Left lobe of liver (tissue), 2 donors: ENCODE results near the gene SPATA33. TPM values are rescaled to one million over a fixed set of nuclear protein-coding genes. Genes with fewer than 3 reads are reported as not detected.
"Not testable (repeated sequence)": the region's sequence is repeated elsewhere in the genome, so short reads cannot be mapped to it uniquely, and the experiment has no call there.

Experiments used
- ATAC-seq: fragments of 200-7000 bp; cut with Tn5 transposase; one replicate; pipeline ENCODE4 v1.9.1; 2020; ENCODE audit warnings: mild to moderate bottlenecking, moderate library complexity
- DNase-seq: peaks from one replicate; pipeline ENCODE4 v3.0.0-alpha.2; 2020; ENCODE audit warnings: low spot score
- total RNA-seq: library from RNA; stranded (reverse); gene quantifications from one replicate; pipeline ENCODE4 v1.2.1, GENCODE V29; 2021
- donor health status: DM: no; HTN: no; CAD: no; lungs with moderate emphysema.
- donor health status: DM: no; HTN: yes; CAD: no.

SPATA33 gene
- total RNA-seq, 1 donor from 2014 or later, result 5.2 TPM

- peak; percentile 19 for ATAC-seq
- DNase-seq, result no peak
Observed at GRCh38 chr16:89658221-89658879, 714 bp downstream of the SPATA33 start.

DNA sequence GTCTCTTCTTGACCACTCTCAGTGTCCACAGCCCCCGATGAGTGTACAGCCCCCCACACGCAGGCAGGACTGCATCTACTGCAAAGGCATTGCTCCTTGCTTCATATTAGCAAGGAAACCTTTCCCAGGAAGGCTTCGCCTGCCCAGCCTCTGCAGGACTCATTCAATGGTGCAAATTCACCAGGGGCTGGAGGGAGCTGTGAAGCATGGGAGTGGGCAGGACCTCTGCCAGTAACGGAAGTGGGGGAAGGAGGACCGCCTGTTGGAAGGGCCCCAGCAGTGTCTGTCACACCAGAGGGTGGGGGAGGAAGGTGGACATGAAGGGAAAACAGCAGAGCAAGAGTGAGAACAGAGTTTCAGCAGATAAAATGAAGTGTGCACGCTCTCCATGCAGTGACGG is 2.5 kb downstream of the SPATA33 start:
- no peak for ATAC-seq
- DNase-seq, result no peak

GRCh38 chr16:89661215-89661614 is 3.6 kb downstream of the SPATA33 start:
- no peak for DNase-seq
- no peak for ATAC-seq

DNA sequence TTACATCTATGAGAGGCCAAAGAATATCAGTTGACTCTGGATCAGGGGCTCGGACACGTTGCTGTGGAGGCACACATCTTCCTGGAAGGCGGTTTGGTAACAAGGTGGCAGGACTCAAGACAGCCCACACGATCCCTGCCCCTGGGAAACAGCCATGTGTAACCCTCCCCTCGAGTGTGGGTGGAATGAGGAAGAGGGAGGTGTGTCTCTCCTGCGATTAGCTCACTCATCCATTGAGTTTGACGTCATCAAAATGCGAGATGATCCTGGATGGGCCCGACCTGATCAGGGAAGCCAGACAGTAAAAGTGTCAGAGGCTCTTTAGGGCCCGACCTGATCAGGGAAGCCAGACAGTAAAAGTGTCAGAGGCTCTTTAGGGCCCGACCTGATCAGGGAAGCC is 6.6 kb downstream of the SPATA33 start:
- not testable (repeated sequence) for ATAC-seq, DNase-seq

DNA sequence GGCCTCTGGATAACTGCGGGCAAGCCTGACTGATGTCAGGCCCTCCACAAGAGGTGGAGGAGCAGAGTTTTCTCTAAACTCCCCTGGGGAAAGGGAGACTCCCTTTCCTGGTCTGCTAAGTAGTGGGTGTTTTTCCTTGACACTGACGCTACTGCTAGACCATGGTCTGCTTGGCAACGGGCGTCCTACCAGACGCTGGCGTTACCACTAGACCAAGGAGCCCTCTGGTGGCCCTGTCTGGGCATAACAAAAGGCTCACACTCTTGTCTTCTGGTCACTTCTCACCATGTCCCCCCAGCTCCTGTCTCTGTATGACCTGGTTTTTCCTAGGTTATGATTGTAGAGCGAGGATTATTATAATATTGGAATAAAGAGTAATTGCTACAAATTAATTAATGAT is 9.4 kb downstream of the SPATA33 start:
- not testable (repeated sequence) for DNase-seq, ATAC-seq

- DNase-seq, result no peak
- ATAC-seq, result no peak
Observed at GRCh38 chr16:89667633-89668032, 10.0 kb downstream of the SPATA33 start.

GRCh38 chr16:89668790-89669158 is 11.1 kb downstream of the SPATA33 start:
- ATAC-seq, result peak; percentile 85

DNA sequence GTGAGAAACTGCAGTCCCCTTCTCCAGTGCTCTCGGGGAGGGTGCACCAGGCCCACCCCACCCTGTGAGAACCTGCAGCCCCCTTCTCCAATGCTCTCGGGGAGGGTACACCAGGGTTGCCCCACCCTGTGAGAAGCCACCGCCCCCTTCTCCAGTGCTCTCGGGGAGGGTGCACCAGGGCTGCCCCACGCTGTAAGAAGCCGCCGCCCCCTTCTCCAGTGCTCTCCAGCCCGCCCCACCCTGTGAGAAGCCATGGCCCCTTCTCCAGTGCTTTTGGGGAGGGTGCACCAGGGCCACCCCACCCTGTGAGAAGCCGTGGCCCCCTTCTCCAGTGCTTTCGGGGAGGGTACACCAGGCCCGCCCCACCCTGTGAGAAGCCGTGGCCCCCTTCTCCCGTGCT is 12.1 kb downstream of the SPATA33 start:
- ATAC-seq (no peak), DNase-seq (no peak)

More at GRCh38 chr16:89668790-89669158, 11.1 kb downstream of the SPATA33 start:
- no peak for DNase-seq

DNA sequence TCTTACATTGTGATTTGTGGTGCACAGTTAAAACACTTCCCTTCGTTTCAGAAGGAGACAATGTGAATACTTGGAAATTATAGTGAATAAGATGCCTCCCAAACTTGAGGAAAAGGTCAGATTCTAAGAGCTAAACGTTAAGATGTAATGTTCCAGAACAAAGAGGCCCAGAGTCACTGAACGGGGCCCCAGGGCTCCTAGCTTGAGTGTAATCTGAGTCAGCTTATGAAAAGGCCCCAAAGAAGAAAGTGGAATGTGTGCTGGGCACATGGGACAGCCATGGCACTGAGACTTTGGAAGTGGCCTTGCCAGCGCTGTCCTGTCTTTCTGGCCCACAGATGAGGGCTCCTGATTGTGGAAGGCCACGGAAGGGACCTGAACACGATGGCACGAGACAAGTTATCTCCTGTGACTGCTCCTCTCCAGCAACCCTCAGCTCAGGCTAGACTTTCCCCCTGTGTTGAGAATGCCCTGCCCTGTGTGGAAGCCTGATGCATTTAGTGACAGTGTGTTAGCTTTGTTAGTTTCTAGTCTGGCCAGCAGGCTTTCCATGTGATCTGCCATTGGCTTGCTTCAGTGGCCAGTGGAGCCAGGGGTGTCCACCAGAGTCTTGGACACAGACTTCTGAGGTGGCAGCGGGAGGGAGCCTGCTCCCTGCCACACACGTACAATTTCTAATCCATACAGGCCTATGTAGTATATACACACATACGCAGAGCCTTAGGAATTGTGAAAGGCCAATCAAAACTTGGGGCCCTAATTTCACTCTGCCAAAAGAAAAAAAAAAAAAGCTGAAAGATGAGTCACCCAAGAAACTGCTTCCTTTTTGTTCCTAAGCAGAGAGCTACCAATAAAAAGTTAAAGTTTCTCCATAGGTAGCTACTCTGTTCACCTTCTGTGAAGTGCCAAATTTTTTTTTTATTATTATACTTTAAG is 13.1 kb downstream of the SPATA33 start:
- ATAC-seq, result no peak
- DNase-seq, result no peak

GRCh38 chr16:89671565-89671964 is 13.9 kb downstream of the SPATA33 start:
- DNase-seq, ATAC-seq: not testable (repeated sequence)

DNA sequence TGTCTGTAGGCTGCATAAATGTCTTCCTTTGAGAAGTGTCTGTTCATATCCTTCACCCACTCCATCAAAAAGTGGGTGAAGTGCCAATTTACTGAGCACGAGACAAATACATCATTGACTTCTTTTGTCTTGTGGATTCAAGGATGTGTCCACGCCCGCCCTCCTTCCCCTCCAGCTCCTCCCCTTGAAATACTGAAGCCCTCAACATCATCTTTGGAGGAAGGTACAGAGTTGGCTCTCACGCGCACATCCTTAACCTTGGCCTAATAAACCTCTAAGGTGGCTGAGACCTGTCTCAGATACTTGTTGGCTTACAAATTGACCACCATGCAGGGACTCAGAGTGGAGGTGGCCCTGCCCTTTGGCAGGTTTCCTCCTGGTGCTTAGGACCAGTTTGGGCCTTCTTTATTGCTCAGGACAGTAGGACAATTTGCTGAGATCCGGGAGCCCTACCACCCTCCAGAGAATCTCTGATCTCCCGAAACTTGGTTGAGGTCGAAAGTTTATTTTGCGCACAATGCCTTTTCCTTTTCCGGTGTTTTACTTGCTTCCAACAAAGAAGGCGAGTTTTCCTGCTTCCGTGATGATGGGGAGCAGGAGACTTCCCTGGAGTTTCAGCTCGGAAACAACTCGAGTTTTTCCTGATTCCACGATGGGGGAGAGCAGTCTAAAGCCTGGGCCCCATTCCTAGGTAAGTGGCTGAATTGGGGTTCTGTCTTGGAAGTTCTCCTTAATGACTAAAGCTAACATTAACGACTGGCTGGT is 14.7 kb downstream of the SPATA33 start:
- DNase-seq, result no peak
- ATAC-seq, result no peak

GRCh38 chr16:89678258-89678657 is 20.6 kb downstream of the SPATA33 start:
- DNase-seq (no peak), ATAC-seq (no peak)

- DNase-seq (no peak), ATAC-seq (no peak)
Observed at GRCh38 chr16:89685916-89686315, 28.3 kb downstream of the SPATA33 start.

DNA sequence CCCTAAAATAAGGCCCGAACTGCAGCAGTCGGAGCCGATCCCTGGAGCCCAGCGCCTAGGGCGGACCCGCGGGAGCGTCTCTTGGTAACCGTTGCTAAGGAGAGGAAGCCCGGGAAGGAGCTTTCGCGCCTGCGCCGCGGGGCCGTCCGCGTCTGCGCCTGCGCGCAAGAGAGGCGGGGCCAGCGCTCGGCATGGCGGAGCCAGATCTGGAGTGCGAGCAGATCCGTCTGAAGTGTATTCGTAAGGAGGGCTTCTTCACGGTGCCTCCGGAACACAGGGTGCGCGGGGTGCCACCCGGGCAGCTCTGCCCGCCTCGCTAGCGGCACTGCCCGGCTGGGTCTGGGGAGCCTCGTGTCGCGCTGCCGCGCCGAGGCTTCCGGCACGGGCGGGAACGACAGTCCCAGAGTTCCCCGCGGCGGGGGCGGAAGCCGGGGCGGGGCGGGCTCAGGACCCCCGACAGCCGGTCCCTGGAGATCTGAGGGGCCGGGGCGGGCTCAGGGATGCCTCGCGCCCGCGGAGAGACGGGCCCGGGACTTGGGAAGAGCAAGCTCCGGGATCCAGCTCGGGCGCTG is 29.0 kb downstream of the SPATA33 start, which contains the start of gene CDK10:
Gene CDK10, plus strand, starts transcription at position 170 of the 572 bp plus-strand sequence. Its CDS starts 22 bp downstream, at position 192.
- peak; percentile 95 for DNase-seq
- peak; percentile 82 for ATAC-seq

GRCh38 chr16:89687092-89687940 is 29.7 kb downstream of the SPATA33 start:
- DNase-seq, result peak; percentile 94
- peak; percentile 89 for ATAC-seq

DNA sequence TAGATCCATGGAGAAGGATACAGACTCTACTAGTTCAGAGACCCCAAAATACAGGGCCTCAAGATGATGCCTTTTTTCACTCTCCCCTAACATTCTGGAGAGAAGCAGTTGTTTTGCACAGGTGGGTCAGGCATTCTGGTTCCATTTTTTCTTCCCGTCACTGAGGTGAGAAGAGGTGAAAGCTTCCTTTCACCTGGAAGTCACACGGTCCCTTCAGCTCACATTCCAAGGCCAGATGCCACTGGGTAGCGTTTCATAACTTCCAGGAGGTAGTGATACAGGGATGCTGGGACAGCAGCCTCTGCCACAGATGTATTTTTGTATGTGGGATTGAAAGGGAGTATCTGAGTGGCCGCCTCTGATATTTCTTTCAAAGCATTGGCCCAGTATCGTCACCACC is 30.8 kb downstream of the SPATA33 start:
- DNase-seq, result no peak

DNA sequence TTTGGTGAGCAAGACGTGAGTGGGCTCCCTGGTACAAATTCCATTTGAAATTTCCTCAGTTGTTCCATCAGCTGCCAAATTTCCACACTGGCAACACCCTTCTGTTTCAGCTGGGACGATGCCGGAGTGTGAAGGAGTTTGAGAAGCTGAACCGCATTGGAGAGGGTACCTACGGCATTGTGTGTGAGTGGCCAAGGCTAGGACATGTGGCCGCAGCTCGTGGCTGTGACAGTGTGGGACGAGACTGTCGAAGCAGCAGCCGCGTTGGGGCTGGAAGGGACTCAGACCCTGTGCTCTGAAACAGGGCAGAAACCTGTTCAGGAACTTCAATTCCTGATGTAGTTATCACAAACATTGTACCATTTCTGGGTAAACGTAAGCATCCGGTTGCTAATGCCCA is 31.5 kb downstream of the SPATA33 start:
- ATAC-seq (no peak), DNase-seq (no peak)

More for the DNA sequence above, 30.8 kb downstream of the SPATA33 start:
- ATAC-seq, result no peak

DNA sequence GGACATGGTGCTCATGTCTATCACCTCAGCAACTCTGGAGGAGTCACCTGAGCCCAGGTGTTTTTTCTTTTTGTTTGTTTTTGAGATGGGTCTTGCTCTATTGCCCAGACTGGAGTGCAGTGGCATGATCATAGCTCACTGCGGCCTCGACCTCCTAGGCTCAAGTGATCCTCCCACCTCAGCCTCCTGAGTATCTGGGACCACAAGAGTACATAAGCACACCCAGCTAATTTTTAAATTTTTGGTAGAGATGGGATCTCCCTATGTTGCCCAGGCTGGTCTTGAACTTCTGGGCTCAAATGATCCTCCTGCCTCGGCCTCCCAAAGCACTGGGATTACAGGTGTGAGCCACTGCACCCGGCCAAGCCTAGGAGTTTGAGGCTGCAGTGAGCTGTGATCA is 32.0 kb downstream of the SPATA33 start:
- DNase-seq, ATAC-seq: not testable (repeated sequence)

DNA sequence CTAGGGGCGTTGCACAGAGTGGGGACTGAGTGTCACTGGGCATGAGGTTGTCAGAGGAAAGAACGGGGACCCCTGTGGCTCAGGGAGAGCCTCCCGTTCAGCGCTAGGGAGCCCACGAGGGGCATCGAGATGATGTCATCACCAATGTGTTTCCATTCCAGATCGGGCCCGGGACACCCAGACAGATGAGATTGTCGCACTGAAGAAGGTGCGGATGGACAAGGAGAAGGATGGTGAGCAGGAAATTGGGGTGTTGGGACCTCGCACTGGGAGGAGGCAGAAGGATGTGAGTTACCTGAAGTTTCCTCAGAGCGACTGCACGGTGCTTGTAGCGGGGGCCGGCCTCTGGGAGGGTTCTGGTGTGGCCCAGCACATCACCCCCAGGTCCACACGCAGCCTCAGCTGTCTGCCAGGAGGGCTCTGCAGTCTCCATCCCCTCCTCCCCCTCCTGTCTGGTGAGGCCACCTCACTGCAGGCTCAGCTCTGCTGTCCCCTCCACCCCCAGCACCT is 32.8 kb downstream of the SPATA33 start:
- DNase-seq (no peak), ATAC-seq (no peak)
